ENCODE data around the gene CUL3.
"Not testable (repeated sequence)": the region's sequence is repeated elsewhere in the genome, so short reads cannot be mapped to it uniquely, and the experiment has no call there.

CUL3 gene

GRCh38 chr2:224583033-224583432, 2.1 kb downstream of the CUL3 start:
- DNase-seq (ENCODE audit: low read depth in 2 of 2, low spot score in 1 of 2) = not testable (repeated sequence)

DNA sequence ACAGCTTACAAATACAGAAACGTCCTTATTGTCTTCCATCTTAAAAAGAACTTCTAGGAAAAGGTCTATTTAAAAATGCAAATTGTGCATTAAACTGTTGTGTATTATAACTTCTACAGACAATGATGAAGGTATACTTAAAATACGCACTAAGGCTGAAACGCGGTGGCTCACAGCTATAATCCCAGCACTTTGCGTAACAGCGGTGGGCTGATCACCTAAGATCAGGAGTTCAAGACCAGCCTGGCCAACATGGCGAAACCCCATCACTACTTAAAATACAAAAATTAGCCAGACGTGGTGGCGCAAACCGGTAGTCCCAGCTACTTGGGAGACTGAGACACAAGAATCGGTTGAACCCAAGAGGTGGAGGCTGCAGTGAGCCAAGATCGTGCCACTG, 4.9 kb downstream of the CUL3 start:
- DNase-seq (ENCODE audit: low read depth in 2 of 2, low spot score in 1 of 2) = no peak

GRCh38 chr2:224579411-224579810, 5.8 kb downstream of the CUL3 start:
- no peak for DNase-seq (ENCODE audit: low read depth in 2 of 2, low spot score in 1 of 2)

GRCh38 chr2:224577541-224577940, 7.6 kb downstream of the CUL3 start:
- DNase-seq (ENCODE audit: low read depth in 2 of 2, low spot score in 1 of 2) = no peak

DNA sequence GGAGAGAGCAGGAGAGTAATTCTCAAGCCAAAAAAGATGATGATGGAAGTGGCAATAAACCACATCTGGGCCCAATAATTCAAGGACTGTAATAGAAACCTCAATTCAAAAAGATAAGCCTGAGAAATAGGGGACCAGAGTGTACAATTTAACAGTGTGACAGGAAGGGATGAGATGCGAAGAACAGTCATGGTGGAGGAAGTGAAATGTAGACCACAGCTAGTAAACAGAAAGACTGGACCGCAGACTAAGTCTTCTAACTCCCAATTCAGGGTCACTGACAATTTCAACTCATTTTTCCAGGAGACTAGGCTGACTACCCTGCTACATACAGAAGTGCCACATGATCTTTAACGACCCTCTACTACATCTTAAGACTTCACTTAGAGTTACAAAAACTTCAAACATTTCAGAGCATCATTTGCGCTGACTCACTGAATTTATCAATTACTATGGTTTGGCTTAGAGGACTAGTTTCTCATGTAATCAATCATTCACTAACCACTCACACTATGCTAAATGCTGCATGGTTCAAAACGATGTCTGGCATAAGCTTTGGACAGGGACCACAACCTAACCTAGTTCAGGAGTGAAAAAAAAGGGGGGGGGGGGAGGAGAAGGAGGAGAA, 9.0 kb downstream of the CUL3 start:
- no peak for DNase-seq (ENCODE audit: low read depth in 2 of 2, low spot score in 1 of 2)

DNA sequence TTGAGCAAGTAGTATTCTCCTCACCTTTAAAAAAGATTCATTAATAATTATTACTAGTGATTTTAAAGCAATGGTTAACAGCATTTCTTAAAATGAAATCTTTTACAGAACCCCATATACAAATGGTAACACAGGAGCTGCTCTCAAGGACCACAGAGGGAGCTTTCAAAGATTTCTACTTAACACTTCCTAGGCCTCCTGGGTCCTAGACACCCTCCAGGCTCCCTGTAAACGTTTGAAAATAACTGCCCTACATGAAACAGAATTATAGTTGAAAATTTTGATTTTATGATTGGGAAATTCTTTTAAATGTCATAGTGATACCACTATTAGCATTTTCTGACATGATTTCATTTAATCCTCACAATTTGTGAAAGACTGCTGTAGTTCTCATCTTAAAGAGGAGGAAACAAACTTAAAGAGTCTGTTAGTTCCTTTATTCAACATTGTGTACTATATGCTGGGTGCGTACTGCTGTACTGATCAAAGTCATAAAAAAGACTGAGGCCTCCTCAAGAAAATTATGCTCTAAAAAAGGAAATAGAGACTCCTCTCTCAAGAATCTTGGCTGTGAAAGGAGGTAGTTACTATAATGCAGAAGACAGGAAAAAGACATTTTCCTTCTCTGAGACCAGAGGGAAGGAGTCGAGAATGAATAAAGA, 10.6 kb downstream of the CUL3 start:
- no peak for DNase-seq (ENCODE audit: low read depth in 2 of 2, low spot score in 1 of 2)

DNA sequence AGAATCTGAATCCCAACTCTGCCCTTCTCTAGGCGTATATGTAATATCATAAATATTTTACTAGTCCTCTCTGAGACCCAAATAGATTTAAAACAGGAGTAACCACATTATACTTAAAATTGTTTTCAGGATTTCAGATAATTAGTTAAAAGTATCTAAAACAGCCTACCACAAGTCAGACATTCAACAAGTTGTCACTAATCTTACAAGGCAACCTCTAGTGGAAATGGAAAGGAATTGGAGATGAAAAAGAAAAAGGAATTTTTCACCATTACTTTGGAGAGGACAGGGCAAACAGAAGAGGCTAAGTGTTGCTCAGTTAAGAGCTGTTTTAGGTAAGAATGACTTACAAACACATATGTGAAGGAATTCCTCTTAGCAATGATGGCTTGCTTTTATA, 11.4 kb downstream of the CUL3 start:
- DNase-seq (ENCODE audit: low read depth in 2 of 2, low spot score in 1 of 2) = no peak

GRCh38 chr2:224572338-224572737, 12.8 kb downstream of the CUL3 start:
- DNase-seq (ENCODE audit: low read depth in 2 of 2, low spot score in 1 of 2) = no peak

GRCh38 chr2:224570328-224570993, 14.7 kb downstream of the CUL3 start:
- no peak for DNase-seq (ENCODE audit: low read depth in 2 of 2, low spot score in 1 of 2)

DNA sequence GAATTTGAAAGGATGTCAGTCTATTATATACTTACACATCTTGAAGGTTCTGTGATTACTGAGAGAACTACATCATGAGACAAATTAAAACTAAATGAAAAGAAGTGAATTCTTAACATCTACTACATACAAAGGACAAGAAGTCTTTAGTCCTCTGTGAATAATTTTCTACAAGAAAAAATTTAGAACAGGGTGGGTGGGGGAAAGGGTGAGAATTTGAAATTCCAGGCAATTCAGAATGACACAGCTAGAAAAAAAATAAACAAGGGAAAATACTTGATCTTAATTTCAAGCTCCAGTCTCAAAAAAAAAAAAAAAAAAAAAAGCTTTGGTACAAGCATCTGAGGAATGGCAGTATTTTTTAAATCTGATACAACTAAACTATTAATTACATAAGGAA, 15.5 kb downstream of the CUL3 start:
- no peak for DNase-seq (ENCODE audit: low read depth in 2 of 2, low spot score in 1 of 2)

DNA sequence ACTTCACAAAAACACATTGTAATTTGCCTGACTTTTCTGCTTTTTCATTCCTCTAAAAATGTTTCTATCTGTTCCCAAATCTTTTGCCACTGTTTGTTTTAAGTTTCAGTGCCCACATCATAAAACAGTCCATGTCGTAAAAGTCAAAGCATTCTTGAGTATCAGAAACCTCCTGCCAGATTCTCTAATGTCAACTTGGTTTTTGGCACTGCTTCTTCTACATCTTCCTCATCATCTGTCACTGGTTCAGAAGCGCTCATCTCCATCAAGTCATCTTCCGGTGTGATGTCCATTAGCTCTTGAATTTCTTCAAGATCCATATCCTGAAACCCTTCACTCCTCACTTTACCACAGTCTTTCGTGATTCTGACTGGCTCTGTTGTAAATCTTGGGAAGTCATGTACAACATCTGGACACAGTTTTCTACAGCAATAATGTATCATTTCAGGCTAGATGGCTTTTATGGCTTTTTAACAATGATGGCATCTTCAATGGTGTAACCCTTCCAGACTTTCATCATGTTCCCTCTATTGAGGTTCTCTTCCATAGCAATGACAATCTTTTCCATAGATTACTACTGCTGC, 19.6 kb downstream of the CUL3 start:
- no peak for DNase-seq (ENCODE audit: low read depth in 2 of 2, low spot score in 1 of 2)

GRCh38 chr2:224563537-224563936, 21.6 kb downstream of the CUL3 start:
- DNase-seq (ENCODE audit: low read depth in 2 of 2, low spot score in 1 of 2) = no peak

DNA sequence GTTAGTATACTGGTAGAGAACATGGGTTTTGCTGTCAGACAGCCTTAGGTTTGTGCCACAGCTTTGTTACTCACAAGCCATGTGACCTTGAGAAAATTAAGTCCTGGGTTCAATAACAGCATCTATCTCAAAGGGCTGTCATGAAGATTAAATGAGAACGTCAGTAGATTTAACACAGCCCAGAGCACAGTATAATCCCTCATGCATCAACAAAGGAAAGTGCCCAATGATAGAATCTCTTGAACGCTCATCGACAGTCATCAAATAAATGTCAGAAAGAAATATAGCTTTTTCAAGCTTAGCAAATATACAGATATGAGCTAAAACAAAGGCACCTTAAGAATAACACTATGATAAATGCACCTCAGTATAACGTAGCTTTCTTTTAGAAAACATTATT, 22.3 kb downstream of the CUL3 start:
- DNase-seq (ENCODE audit: low read depth in 2 of 2, low spot score in 1 of 2) = no peak

- no peak for DNase-seq (ENCODE audit: low read depth in 2 of 2, low spot score in 1 of 2)
These were observed 23.7 kb downstream of the CUL3 start for GRCh38 chr2:224561234-224562005.

- DNase-seq (ENCODE audit: low read depth in 2 of 2, low spot score in 1 of 2) = no peak
These were observed 24.6 kb downstream of the CUL3 start for GRCh38 chr2:224560549-224560948.

DNA sequence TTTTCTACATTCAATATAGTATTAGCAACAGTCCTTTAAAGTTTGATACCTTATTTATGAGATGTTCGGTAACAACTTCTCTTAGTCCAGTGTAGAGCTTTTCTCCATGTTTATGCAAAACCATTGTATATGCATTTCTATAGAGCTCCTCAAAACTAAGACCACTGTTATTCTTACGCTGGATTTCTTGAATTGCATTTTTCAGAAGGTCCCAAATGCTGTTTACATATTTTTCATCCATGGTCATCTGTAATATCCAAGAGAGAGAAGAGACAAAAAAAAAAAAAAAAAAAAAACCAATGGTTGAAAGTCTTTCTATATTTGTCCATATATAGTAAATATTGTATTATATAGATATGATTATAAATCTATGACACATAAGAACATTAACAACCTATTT, 27.6 kb downstream of the CUL3 start:
- DNase-seq (ENCODE audit: low read depth in 2 of 2, low spot score in 1 of 2) = no peak

DNA sequence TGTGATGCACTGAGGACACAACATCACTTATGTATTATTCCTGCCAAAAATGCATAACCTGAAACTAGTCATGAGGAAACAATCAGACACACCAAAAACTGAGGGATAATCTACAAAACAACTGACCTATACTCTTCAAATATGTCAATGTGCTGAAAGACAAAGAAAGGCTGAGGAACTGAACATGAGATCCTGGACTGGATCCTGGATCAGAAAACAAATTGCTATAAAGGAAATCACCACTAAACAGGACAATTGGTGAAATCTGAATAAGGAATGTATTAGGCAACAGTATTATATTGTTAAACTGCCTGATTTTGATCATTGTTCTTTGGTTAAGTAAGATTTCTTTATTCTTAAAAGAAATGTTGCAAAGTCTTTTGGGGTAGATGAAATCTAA, 28.8 kb downstream of the CUL3 start:
- DNase-seq (ENCODE audit: low read depth in 2 of 2, low spot score in 1 of 2) = no peak

- DNase-seq (ENCODE audit: low read depth in 2 of 2, low spot score in 1 of 2) = no peak
These were observed 29.3 kb downstream of the CUL3 start for GRCh38 chr2:224555823-224556366.

DNA sequence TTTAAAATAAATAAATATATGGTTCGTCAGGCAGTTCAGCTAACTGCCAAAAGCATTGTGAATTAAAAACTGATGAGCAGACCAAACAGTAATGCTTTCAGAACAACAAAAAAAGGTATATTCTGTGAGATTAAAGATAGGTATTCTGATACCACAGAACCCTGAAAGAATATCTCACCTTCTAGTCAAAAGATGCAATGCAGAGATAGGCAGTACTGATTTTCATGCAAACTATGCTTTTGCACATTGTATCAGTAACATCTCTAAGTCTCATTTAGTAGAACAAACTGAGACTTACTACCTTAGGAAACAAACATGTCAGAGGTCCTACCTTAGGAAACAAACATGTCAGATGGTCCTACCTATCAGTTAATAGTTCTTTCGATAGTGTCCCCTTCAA, 32.4 kb downstream of the CUL3 start:
- no peak for DNase-seq (ENCODE audit: low read depth in 2 of 2, low spot score in 1 of 2)

GRCh38 chr2:224551693-224552092, 33.5 kb downstream of the CUL3 start:
- DNase-seq (ENCODE audit: low read depth in 2 of 2, low spot score in 1 of 2) = no peak

DNA sequence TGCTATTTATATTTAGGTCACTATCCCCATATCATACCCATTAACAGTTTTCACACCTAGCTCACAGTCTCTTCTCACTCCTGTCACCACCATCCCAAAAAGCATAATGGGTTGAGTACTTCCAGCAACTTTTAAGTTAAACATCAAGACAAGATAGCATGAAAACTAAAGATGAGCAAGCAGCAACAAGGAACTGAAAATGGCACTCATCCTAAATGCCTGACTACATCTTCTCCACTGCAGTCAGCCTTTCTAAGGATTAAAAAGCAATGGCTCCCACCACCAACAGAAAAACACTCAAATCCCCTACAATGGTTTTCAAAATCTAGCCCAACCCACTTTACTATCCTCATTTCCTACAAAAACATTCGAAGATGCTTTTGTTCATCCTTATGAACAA, 38.2 kb downstream of the CUL3 start:
- DNase-seq (ENCODE audit: low read depth in 2 of 2, low spot score in 1 of 2) = no peak
